Measurements from ENCODE around the gene SUCO. TPM values are rescaled to one million over a fixed set of nuclear protein-coding genes. Genes with fewer than 3 reads are reported as not detected.

The SUCO gene
- total RNA-seq, 4 donors from 2014 or later = 34.7 to 67.9 (median 37.7) TPM

DNA sequence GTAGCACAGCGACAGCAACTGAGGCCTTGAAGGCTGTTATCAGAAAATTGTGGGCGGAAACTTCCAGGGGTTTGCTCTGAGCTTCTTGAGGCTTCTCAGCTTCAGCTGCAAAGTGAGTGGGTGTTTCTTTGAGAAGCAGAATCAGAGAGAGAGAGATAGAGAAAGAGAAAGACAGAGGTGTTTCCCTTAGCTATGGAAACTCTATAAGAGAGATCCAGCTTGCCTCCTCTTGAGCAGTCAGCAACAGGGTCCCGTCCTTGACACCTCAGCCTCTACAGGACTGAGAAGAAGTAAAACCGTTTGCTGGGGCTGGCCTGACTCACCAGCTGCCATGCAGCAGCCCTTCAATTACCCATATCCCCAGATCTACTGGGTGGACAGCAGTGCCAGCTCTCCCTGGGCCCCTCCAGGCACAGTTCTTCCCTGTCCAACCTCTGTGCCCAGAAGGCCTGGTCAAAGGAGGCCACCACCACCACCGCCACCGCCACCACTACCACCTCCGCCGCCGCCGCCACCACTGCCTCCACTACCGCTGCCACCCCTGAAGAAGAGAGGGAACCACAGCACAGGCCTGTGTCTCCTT, 126.0 kb downstream of the SUCO start, which contains the start of gene FASLG:
Gene FASLG, plus strand, starts transcription at position 233 of the 583 bp plus-strand sequence. Its CDS starts 99 bp downstream, at position 332.
- WGBS, 2 donors = 90 to 93% methylated on average over 11 of the region's 11 CpGs
- Histone ChIP-seq H3K36me3 (no peaks in the 10 kb centered on the region), H3K27me3 (no peaks in the 10 kb centered on the region), H3K4me3 (replicated peaks in 1 of 3) (no peak within 1 kb of the TSS), H3K9me3 (no peaks in the 10 kb centered on the region), H3K4me1 (no peaks in the 10 kb centered on the region), H3K27ac (no peak within 1 kb of the TSS)
- no peak for DNase-seq
- TF ChIP-seq CTCF (IDR thresholded peaks at IDR 0.05) = no peak
- TF ChIP-seq POLR2A (IDR thresholded peaks at IDR 0.05) = no peak
- intact Hi-C loops (cut with DNase I) = no loop called here

DNA sequence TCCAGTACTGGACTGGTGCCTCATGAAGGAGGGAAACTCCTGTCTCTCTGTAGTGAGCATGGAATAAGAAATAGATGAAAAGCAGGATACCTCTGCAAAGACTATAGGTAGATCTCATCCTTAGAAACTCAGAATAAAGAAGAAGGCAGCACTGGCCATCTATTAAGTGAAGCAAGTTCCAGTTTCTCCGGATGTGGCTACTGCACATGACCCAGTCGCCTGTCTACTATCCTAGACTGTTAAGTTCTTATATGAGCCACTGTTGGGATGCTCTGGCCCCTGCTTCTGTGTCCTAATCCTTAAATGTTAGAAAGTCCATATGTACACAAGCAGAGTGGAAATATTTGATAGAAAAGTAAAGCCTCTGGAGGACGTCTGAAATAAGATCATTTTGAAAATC, 128.2 kb downstream of the SUCO start:
- TF ChIP-seq POLR2A (IDR thresholded peaks at IDR 0.05) (no peak), CTCF (IDR thresholded peaks at IDR 0.05) (no peak)
- Histone ChIP-seq H3K27ac (no peak overlapping the region), H3K36me3 (no peaks in the 10 kb centered on the region), H3K27me3 (no peaks in the 10 kb centered on the region), H3K4me1 (no peaks in the 10 kb centered on the region), H3K4me3 (replicated peaks in 1 of 3) (no peak overlapping the region), H3K9me3 (no peaks in the 10 kb centered on the region)
- intact Hi-C loops (cut with DNase I) = no loop called here
- WGBS, 2 donors = 72 to 83% methylated on average over 3 of the region's 3 CpGs
- no peak for DNase-seq

Small RNAs within 50 kb of the gene (small RNA-seq; reads per million reads assigned to genes)
- not detected for gene RNU6-693P

Other genes starting within 250 kb of the SUCO start
- gene C1orf105, start 112.5 kb upstream of the SUCO start, total RNA-seq = not detected
- gene PIGC, start 89.1 kb upstream of the SUCO start, total RNA-seq = 10 to 100 TPM; 19.4 to 23.4 (median 20.9) TPM
- under 1 TPM in 2 of 4 donors, not detected in 2; 0.33 to 0.73 TPM for gene FASLG, start 126.0 kb downstream of the SUCO start, total RNA-seq

Data from thyroid gland (tissue), 4 donors.